TTC549 (cell line): ENCODE data around the gene MYMX.

Source experiments
- FAIRE-seq: peaks from 2 replicates; lab custom pipeline; 2012; peaks lifted over from hg19 to GRCh38; lab: Jason Lieb, UNC

The MYMX gene

DNA sequence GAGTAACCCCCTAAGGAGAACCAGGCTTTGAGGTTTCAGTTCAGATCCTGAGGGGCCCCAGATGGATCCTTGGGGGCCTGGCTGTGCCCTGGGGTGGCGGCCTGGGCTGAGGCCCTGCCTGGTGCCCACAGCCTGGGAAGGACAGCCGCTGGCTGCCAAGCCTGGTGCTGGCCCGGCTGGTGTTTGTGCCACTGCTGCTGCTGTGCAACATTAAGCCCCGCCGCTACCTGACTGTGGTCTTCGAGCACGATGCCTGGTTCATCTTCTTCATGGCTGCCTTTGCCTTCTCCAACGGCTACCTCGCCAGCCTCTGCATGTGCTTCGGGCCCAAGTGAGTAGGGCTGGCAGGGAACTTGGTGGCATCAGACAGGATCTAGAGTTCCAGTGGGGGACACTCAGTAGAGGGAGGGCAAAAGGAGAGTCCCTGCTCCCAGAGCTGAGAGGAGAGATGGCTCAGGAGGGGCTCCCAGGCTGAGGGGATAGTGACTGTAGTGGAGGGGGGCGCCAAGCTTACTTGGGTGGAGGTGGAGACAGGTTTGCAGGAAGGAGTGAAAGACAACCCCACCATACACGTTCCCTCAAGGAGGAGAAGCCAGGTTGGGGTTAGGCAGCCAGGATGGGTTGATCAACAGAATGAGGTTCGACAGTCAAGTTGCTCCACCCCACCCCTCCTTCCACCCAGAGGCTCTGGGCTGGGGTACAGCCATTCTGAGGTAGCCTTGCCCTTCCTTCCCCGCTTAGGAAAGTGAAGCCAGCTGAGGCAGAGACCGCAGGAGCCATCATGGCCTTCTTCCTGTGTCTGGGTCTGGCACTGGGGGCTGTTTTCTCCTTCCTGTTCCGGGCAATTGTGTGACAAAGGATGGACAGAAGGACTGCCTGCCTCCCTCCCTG is 16.2 kb downstream of the MYMX start:
- FAIRE-seq: no peak

DNA sequence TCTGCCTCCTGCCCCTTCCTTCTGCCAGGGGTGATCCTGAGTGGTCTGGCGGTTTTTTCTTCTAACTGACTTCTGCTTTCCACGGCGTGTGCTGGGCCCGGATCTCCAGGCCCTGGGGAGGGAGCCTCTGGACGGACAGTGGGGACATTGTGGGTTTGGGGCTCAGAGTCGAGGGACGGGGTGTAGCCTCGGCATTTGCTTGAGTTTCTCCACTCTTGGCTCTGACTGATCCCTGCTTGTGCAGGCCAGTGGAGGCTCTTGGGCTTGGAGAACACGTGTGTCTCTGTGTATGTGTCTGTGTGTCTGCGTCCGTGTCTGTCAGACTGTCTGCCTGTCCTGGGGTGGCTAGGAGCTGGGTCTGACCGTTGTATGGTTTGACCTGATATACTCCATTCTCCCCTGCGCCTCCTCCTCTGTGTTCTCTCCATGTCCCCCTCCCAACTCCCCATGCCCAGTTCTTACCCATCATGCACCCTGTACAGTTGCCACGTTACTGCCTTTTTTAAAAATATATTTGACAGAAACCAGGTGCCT is 16.9 kb downstream of the MYMX start:
- no peak for FAIRE-seq

DNA sequence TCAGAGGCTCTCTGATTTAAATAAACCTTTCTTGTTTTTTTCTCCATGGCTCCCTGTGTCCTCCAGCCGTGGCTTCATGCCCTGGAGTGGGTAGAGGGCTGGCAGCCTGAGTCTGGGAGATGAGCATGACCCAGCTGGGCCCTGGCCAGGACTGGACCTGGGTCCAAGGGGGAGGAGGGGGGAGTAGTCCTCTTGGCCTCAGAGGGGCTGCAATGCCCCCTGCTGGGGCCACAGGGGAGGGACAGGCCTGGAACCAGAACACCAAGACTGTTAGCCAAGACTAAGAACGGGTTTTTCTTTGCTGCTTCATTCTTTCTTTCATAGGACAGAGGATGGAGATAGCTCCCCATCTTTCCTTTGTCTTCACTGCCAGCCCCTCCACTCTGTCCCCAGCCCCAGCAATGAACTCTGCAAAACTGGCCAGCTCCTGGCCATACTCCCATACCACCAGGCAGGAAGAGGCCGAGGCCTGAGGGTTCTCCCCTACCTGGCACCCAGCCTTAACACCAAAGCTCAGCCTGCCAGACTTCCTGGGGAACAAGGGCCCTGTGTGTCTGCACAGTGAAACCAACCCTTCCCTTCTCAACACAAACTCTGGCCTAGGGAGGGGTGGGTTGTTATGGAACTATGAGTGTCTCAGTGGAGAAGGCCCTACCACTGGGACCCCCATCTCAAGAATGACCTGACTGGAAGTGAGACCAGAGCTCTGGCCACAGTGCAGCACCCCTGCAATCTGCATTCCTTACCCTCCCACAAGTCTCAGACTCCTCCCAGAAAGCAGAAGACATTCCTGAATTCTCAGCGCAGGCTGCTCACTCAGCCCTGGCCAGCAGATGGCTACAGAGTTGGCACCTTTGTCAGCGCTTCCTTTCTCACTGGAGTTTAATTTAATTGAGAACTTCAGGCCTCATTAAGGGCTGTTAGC is 17.6 kb downstream of the MYMX start:
- FAIRE-seq: no peak

DNA sequence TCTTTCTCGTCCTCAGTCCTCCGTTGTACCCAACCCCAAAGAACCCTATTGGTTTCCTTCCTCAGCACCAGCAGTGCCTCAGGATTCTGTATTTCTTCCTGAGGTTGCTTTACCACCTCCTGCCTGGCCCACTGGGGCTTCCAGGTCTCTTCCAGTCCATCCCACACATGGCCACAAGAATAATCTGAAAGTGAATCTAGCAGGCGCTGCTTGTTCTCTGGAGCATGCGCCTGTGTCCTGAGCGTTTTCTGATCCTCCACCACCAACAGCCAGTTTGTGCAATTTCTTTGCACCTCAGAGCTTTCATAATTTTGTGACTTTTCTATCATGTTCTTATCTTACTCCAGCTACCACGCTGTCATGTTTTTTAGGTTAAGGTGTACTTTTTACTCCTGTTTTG is 18.5 kb downstream of the MYMX start:
- FAIRE-seq: no peak

DNA sequence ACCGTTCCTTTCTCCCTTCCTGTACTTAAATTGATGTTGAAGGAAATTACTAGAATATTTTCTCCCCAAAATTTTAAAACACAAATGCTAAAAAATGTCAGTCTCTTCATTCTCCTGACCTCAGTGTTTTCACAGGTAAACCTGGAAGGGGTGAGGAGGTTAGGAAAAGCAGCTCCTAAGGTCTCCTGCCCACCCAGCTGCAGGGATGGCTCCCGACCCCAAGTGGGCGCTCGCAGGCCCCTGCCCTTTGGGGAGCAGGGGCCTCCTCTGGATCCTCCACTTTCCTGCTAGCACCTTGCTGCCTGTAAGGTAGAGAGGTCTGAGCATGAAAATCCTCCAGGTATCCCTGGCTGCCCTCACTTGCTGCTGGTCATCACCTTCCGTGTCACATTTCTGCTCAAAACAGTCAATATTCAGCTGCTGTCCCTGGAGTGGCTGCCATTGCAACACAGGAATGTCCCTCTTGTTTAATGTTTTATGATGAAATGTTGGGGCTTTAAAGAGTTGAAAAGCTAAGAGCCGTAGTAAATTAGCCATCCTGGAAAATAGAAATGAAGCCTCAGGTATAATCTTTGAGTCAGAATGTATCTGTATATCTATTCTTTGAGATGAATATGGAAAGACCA is 19.3 kb downstream of the MYMX start:
- no peak for FAIRE-seq

DNA sequence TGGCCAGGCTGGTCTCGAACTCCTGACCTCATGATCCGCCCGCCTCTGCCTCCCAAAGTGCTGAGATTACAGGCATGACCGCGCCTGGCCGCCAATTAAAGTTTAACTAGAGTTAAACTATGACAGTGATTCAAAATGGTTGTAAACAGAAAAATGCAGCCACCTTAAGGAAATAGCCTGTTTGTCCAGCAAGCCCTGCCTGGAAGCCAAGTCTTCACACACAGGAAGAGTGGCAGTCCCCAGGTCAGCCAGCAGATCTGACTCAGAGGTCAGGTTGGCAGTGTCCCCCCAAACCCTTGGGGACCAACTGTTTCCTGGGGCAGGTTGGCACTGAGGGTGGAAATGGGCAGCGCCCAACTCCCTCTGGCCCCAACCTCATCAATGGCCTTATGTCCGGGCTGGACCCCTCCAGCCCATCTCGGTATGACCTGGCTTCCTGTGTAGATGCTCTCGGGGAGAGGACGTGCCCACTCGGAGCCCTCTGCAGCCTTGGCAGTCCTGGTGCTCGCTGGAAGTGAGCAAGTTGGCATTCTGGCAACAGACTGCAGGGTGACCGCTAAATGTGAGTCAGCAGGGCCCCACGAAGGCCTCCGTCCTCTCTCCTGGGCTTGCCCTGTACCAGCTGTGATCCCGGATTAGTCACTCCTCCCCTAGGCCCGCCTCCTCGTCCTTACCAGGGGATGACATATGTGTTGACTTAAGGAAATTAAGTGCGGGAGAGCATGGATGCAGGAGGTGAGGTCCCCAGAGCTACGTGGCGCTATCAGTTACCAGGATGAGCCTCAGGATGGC is 20.5 kb downstream of the MYMX start:
- no peak for FAIRE-seq

DNA sequence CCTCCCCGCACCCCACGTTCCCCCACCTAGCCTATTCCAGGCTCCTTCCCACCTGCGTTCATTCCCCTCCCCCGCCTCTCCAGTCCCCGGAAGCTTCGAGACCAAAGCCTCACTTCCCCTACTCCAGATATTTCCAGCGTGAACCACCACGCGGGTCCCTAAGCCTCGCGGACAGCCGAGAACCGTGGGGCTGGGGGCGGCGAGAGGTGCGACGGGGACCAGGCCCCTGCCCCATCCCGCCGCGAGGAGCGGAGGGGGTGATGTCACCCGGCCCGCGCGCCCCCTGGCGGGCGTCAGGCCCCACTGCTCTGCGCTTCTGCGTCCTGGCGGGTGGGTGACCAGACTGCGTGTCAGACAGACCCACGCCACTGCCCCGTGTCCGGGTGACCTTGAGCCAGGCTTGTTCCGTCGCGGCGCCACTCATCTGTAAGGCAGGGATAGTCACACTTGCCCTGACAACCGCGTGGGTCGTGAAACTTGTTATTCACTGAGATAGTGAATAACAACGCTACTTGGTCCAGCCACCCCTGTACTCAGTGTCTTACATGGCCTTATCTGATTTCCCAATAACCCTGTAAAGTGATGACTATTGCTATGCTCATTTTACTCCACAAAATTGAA is 21.2 kb downstream of the MYMX start:
- no peak for FAIRE-seq

DNA sequence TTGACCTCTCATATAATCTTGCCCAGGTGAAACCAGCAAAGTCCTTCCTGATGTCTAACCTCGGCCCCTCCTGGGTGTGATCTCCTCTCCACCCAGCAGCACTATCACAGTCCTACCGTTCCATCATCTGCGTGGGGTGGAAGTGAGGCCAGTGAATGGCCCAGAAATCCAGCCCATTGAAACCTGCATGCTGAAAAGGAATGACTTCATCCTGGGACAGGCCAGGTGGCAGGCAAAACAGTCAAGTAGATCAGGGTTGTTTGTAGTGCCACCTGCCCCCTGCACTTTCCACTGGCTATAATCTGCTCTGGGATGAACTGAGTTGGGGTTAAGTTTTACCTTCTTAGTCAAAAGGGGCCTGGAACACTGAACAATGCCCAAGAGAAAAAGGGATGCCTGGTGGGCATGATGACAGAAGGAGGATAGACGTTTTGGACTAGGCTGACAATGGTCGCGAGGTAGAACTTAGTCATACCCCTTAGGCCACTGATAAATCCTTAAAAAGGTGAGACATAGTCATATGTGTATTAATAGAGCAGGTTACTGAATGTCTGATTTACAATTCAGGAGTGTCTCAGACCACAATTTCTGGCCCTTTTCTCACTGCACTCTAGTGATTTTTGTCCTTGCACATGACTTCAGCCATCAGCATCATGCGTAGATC is 22.1 kb downstream of the MYMX start:
- no peak for FAIRE-seq

DNA sequence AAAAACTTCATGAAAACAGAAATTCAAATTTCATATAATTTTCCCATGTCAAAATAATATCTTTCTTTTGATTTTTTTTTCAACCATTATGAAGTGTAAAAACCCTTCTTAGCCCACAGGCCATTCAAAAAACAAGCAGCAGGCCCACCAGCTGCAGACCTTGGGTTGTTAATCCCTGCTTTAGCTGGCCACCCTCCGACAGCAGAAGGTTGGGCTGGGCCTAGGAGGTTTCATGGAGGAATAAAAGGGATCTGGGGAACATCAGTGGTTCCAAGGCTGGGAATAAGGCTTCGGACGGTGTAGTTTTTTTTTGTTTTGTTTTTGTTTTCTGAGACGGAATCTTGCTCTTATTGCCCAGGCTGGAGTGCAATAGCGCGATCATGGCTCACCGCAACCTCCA is 26.6 kb downstream of the MYMX start:
- no peak for FAIRE-seq

DNA sequence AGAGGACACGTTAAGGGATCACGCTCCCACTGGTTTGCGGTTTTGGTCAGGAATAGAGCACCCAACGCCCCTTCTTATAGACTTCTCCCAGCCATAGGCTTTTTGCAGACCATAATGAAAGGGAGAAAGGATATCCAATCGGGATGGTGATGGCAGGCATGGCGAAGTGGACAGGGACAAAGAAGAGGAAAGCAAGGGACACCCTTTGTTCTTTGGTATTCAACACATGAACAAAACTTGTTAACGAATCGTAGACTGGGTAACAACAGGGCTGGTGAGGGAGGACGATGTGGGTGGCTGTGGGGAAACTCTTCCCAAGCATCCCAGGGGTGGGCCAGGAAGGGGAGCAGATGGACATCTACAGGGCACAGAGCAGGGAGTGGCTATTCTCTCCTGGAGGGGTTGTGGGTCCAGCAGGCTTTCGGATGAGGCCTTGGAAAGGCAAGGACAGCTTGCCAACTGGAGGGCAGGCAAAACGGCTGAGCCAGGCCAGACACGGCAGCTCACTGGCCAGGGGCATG is 28.7 kb downstream of the MYMX start:
- no peak for FAIRE-seq

DNA sequence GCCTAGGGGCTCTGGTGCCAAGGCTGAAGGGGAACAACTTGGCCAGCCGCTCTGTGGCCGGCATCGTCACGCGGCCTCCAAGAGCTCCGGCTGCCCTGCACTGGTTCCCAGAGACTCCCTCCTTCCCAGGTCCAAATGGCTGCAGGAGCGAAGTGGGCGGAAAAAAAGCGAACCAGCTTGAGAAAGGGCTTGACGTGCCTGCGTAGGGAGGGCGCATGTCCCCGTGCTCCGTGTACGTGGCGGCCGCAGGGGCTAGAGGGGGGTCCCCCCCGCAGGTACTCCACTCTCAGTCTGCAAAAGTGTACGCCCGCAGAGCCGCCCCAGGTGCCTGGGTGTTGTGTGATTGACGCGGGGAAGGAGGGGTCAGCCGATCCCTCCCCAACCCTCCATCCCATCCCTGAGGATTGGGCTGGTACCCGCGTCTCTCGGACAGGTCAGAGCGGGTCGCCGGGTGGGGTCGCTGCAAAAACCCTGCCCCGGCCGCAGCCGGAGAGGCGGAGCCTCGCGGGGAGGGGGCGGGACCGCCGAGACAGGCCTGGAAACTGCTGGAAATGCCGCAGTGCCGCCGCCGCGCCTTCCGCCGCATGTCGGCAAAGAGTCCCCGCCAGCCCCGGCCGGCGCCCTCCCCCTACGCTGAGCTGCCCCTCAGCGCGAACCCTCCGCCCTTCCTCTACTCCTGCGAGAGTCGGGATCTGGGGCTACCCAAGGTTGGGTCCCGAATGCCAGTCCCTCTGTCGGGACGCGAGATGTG is 29.4 kb downstream of the MYMX start:
- no peak for FAIRE-seq

DNA sequence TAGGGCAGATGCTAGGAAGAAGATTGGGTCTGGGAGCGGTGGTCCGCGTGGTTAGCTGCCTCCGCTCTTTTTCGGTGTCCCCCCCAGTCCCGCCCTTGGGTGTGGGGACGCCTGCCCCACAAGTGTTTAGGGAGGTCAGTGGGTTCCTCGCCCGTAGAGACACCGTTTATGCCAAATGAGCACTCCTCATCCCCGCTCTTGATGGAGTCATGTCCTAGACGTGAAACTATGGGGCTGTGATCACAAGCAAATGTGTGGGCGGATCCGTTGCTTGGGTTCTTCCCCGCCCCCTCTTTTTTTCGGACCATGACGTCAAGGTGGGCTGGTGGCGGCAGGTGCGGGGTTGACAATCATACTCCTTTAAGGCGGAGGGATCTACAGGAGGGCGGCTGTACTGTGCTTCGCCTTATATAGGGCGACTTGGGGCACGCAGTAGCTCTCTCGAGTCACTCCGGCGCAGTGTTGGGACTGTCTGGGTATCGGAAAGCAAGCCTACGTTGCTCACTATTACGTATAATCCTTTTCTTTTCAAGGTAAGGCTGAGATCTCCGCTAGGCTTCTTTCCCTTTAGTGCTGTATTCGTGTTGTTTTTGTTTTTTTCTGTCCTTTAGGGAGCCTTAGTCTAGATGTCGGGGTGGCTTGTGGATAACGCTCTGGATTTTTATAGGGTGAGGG is 30.1 kb downstream of the MYMX start, which contains the start of gene HSP90AB1:
Gene HSP90AB1 (plus strand): TSS at position 439 of the 675 bp plus-strand sequence. CDS start 1,529 bp downstream, outside the sequence.
- no peak for FAIRE-seq

DNA sequence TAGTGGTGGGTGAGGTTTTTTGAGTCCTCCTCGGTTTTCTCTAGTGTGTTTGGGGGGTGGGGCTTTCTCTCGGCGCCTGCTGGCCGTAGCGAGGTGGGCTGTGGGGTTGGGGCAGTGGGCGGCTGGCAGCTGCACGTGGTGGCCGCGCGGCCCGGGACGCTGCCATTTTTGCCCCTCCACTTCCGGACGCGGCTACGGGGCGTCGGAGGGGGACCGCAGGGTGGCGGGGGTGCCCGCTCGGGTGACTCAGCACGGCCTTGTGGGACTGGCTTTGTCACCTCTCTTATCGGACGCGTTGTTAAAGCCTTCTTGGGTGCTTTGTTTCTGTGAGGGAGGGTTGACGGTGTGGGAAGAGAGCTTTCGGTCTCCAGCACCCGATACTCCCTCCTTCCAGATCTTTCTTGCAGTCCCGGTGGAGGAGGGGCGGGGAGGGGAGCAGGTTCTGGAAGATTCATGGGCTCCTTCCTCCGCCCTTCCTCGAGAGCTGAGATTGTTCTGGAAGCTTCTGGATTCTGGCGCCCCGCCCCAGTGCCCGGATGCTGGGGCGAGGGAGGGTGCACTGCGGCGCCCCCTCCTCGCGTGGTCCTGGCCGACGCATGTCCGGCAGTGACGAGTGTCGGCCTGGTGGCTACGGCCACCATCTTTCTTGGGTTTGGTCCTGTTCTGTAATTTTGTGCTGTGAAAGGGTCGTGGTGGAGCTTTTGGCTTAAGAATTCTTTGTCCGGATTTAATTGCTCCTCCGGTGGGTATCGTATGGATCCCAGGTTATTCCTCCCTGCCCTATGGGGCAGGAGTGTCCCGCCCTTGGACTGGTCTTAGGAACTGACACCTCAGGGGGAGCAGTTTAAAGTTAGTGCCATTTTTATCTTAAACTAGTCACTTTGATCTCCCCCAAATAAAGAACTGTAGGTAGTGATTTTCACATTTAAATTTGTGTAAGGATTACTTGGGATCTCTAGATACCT is 30.9 kb downstream of the MYMX start:
- no peak for FAIRE-seq

DNA sequence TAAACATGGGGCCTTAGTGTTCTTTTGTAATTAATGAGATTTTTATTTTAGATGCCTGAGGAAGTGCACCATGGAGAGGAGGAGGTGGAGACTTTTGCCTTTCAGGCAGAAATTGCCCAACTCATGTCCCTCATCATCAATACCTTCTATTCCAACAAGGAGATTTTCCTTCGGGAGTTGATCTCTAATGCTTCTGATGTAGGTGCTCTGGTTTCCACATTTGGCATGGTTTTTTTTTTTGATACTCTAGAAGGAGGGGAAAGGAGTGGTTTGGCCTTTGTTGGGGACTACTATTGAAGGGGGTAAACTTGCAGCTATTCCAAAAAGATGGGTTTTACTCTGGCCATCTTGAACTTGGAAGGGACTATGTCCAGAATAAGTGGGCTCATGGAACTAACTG is 31.9 kb downstream of the MYMX start:
- FAIRE-seq: no peak

DNA sequence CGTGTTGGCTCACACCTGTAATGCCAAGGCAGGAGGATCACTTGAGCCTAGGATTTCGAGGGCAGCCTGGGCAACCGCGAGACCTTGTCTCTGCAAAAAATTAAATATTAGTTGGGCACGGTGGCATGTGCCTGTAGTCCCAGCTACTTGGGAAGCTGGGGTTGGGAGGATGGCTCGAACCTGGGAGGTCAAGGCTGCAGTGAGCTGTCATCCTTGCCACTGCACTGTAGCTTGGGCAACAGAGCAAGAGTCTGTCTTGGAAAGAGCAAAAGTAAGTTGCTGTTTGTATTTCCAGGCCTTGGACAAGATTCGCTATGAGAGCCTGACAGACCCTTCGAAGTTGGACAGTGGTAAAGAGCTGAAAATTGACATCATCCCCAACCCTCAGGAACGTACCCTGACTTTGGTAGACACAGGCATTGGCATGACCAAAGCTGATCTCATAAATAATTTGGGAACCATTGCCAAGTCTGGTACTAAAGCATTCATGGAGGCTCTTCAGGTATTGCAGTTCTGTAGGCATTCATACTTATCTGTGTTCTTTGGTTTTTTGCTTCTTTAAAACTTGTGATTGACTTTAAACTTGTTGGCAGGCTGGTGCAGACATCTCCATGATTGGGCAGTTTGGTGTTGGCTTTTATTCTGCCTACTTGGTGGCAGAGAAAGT is 32.5 kb downstream of the MYMX start:
- no peak for FAIRE-seq

DNA sequence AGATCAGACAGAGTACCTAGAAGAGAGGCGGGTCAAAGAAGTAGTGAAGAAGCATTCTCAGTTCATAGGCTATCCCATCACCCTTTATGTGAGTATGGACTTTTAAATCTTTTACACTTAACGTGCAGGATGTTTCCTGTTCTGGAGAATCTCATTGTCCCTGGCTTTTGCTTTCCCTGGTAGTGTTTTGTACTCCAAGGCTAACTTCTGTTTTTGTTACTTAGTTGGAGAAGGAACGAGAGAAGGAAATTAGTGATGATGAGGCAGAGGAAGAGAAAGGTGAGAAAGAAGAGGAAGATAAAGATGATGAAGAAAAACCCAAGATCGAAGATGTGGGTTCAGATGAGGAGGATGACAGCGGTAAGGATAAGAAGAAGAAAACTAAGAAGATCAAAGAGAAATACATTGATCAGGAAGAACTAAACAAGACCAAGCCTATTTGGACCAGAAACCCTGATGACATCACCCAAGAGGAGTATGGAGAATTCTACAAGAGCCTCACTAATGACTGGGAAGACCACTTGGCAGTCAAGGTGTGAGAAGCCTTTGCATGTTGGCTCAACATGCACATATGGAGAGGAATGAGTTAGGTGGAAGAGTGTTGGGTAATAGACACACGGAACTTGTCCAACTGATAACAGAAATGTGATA is 33.5 kb downstream of the MYMX start:
- FAIRE-seq: no peak

DNA sequence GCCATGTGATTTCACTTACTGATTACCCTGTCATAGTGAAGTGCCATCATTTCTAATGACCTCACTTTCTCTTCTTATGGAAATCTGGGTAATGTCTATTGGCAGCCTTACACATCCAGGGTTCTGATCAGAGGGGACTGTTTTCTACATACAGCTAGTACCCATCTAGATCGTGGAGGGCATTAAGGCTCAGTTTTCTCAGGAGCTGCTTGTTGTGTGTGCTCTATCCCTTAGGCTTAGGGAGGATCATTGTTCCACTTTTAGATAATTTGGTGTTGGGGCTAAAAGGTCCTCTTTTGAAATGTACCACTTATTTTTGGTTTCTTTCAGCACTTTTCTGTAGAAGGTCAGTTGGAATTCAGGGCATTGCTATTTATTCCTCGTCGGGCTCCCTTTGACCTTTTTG is 34.0 kb downstream of the MYMX start:
- no peak for FAIRE-seq
